ENCODE results near the gene LAMA2.

Gene LAMA2

DNA sequence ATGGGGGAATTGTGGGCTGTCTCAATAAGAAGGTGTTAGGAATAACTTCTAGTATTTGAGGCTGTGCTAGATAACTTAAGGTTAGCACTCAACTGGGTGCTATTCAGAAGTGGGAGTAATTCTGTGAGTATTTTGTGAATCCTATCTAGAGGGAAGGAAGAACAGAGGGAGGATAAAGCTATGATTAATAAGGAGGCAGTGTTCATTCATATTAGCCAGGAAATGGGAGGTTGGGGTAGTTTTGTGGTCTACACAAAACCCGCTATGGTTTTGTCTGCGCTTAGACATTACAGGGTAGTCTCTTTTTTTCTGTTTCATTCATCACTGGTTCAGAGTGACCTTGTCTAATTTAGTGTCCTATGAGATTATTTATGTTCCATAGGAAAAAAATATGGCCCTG is 486.0 kb downstream of the LAMA2 start:
- no peak for DNase-seq (ENCODE audit: low spot score)

DNA sequence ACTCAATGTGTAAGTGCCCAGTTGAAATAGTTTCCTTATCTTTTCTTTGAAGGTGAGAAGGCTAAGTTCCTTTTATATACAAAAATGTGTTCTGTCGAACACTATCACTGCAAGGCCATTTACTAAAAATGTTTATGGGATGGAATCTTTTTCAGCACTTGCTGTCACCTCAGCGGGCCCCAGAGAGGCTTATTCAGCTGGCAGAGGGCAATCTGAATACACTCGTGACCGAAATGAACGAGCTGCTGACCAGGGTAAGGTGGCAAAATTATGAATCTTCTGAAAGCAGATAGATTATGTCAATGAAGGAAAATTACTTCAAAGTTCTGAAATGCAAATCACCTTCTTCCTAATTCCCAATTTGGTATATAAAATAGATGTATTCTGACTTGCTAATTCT is 486.8 kb downstream of the LAMA2 start:
- DNase-seq (ENCODE audit: low spot score): no peak

DNA sequence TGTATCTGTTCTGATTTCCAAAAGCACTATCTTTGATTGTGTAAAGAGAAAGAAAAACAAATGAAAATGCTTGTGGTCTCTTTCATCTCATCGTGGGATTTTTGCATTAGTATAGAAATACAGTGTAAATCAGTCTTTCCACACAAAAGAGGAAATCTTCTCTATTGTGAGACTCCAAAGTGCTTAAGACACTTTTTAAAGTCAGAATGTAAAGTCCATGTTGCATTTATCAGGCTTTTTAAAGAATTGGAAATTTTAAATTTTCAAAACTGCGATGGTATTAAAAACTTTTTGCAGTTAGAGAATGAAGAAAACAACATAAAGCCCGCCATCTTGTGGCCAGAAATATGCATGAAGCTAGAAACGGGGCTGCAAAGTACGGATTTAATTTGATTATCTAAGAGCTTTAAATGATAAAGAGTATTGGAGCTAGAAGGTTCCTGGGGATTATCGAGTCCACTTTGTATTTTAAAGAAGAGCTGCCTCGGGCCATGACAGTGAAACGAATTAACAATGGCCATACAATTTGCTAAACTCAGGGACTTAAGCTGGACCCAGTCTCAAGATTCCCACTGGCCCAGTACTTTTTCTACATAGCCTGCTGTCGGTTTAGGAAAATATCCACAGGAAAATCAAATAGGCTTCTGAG is 487.5 kb downstream of the LAMA2 start:
- DNase-seq (ENCODE audit: low spot score): peak; percentile 47

DNA sequence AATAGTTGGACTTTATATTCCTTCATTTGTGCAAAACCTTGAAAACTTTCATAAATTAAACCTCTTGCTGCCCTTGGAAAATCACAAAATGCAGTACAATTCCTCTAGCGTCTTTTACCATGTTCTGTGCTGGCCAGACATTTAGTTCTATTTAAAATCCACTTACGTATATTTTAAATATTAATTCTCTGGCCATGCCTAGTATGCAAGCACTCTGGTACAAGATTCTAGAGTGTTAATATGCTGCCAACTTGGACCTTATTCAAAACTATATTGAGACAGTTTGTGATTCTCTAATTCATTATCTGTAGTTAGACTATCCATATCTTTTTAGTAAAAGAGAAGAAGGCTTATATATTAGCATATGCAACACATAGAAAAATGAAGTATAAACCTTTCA is 498.9 kb downstream of the LAMA2 start:
- no peak for DNase-seq (ENCODE audit: low spot score)

DNA sequence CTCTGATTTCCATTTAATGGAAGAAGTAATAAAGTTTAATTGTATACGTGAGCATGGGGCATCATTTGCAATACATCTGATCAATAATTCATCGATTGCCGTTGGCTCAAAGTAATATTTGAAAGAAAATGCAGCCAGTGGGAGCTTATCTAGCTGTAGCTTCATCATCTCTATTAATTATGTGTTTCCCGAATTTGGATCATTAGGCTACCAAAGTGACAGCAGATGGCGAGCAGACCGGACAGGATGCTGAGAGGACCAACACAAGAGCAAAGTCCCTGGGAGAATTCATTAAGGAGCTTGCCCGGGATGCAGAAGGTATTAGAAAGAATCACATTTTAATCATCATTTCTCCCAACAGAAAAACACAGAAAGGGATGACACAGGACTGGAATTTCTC is 500.0 kb downstream of the LAMA2 start:
- no peak for DNase-seq (ENCODE audit: low spot score)

DNA sequence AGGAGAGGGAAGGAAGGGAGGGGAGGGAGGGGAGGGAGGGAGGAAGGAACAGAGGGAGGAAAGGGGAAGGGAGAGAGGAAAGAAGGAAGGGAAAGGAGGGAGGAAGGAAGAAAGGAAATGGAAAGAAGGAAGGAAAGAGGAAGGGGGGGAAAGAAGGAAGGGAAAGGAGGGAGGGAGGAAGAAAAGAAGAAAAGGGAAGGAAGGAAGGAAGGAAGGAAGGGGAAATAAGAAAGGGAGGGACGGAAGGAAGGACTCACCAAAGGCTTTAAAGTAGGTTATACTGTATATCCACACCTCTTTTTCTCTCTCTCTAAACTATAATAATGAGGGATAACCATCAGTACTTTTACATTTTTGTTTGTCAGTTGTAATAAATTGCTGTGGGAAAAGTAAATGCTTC is 502.2 kb downstream of the LAMA2 start:
- no peak for DNase-seq (ENCODE audit: low spot score)

DNA sequence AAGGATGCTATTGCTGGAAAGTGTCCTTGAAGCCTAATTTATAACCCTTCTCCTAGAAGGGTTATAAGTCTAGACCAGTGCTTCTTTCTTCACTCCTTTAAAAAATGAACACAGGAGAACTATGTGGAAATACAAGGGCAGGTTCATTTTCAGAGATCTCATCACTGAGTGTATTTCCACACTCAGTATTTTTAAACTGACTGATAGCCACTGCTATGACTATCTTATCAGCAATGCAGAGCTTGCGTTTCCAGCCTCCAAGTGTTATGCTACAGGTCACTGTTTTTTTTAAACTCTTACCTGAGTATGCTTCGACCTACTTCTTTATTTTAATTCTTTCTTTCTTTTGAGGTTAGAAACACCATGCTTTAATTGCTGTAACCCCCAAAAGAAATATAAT is 508.0 kb downstream of the LAMA2 start:
- DNase-seq (ENCODE audit: low spot score): no peak

DNA sequence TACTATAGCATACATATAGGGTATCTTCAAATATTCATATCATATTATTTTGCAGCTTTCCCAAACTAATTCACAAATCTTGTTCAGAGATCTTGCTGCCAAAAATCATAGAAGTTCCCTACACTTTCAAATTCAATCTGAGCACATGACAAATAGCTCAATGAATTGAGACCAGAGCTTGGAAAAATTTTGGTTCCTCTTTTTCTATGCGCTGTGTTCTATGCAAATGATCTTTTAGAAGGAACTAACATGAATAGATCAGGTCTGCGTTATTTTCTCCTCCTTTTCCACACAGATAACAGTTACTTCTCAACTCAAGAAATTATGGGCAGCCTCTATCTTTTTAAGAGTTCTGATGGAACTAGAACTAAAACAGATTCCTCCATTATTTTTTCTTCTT is 510.7 kb downstream of the LAMA2 start:
- no peak for DNase-seq (ENCODE audit: low spot score)

DNA sequence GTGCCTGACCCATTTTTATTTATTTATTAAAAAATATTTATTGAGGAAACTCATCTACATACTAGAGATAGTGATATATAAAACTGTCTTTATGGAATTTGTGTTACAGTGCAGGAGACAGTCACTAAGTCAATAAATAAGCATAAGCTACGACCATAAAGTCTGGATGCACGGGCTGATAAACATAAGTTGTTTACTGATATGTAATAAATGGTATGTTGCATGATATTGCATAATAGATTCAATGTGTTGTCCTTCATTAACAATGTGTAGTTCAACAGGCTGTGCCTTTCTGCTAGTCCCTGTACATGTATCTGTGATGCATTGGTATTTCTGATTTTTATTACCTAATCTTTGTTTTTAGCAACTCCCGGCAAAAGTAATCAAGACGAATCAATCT is 515.8 kb downstream of the LAMA2 start:
- DNase-seq (ENCODE audit: low spot score): no peak

DNA sequence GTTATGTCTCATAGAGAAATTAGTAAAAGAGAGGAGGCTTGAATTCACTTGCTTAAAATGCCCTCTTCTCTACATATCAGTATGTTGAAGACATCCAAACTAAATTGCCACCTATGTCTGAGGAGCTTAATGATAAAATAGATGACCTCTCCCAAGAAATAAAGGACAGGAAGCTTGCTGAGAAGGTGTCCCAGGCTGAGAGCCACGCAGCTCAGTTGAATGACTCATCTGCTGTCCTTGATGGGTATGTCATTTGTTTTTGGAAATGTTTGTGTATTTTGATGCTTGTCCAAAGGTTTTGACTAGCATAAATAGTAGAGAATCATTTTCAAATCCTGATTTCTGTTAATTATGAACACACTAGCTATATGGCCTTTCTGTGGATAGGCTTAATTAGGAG is 519.3 kb downstream of the LAMA2 start:
- DNase-seq (ENCODE audit: low spot score): no peak

DNA sequence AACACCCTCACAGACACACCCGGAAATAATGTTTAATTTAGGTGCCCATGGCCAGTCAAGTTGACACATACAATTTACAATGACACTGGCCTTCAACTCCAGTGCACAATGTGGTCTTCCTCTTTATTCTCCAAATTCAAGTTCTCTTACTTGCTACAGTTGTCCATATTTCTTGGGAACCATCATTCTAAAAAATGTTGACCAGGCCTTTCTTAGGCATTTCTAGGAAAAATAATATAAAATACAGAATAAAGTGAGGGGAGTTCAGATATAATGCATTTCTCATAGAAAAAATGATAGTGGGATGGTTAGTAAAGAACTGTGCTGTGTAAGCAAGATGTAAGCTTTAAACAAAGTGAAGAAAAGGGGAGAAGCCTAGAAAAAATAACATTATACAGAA is 528.2 kb downstream of the LAMA2 start:
- no peak for DNase-seq (ENCODE audit: low spot score)

DNA sequence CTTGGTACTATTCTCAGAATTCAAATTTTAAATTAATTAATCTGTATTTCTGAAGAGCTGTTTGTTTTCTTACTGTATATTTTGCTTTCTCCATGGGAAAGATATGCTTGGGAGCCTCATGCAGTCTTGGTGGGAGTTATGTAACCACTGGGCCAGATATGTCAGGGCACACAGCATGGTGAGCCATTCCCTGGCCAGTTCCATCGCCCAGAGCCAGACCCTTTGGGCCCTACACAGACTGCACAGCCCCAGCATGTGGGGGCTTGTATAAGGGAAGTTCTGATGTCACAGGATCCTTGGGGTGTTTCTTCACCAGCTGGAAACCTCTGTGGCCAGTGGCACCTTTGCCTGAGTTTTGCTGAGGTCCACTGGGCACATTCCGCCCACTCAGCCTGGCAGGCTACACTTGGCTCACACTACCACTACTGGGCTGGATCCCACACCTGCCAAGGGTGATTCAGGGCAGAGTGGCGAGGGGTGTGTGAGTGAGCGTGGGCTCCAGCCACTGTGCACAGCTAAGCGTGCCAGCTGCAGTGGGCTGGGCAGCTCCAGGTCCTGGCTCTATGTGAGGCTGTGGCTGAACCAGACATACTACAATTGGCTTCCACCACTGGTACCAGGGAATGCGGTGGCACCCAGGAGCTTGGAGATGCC is 533.5 kb downstream of the LAMA2 start:
- no peak for DNase-seq (ENCODE audit: low spot score)

DNA sequence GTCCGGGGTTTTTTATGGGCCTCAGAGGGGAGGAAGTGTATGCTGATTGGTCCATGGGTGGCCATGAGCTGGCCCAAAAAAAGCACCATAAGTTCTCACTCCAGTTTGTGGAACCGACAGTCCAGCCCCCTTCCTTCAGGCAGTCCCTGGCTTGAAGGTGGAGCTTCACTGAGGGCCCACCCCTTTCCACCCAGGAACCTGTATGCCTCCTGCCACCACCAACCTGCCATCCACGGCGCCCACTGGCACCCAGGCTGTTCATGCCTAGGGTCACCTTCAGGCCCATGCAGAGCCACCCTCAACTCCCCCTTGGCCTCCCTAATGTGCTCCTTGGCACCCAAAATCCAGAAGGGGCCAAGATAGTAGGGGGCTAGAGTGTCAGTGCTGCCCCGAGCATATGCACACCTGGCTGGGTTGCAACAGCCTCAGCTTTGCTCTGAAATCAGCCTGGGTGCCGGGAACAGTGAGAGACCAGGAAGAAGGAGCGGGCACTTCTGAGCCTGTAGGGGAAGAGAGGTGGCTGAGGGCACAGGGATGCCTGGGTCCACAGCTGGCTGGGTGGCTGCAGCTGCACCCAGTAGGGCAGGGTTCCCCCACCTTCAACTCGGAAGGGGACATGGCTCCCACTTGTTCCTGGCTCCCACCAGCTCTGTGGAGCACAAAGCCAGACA is 534.6 kb downstream of the LAMA2 start:
- DNase-seq (ENCODE audit: low spot score): no peak

DNA sequence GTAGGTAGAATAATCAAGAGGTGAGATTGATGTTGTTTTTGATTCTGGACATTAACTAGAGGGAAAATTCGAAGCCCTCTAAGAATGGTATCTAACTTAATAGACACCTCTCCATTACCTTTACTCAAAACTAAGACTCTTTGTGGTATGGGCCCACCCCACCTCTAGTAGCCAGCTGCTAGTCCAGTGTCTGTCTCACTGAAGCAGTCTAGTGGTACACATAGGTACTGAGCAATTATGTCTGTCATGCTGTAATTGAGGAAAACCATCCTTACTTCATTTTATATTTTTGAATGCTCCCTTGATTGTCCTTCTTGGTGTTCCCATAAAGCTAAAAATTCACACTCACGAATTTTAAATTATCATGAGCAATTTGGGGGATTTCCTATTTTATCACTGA is 536.4 kb downstream of the LAMA2 start:
- no peak for DNase-seq (ENCODE audit: low spot score)

DNA sequence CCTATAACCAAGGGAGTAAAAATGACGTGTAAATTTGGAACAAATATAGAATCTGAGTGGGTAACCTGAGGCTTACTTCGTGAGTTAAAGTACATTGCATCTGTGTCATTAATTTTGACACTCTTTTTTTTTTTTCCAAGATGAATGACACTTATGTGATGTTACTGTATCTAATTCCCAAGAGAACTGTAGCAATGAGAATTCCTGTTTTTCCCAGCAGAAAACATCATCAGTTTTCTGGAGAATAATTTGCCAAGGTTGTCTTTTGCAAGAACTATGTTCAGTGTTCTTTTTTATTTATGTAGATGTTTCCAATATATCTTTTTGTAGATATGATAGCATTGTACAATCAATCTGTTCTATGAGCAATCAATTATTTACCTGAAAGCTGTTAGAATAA is 543.4 kb downstream of the LAMA2 start:
- DNase-seq (ENCODE audit: low spot score): no peak

DNA sequence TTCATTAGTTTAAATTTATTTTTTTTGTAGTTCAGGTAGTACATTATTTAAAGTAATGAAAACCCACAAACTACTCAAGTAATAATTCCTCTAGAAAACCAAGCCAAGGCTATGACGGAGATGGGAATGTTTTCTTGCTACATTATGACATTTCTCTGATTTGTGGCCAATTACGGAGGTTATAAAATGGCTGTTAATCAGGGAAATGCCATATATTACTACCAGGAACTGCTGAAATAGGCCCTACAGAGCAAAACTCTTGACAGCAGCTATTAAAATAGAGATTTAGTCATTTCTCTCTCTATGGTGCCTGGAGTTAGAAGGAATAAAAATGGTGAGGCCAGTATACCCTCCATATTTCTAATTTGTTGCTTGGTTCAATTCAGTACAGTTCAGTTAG is 547.0 kb downstream of the LAMA2 start:
- DNase-seq (ENCODE audit: low spot score): no peak

DNA sequence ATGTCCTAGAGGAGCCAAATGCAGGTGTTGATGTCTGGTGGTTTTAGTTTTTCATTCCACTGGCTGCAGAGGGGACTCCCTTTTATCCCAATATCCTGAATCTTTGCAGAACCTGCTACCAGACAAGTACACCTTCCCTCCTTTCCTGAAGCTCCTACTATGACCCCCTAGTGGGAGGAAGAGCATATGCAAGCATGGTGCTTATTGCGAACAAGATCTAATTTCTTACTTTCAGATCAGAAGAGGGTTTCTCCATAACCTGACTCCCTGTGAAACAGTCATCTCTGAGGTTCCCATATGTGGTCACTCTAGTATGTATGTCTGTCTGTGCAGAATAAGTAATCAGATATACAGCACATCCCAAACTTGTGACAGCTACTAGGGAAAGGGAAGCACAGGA is 549.8 kb downstream of the LAMA2 start:
- DNase-seq (ENCODE audit: low spot score): no peak

DNA sequence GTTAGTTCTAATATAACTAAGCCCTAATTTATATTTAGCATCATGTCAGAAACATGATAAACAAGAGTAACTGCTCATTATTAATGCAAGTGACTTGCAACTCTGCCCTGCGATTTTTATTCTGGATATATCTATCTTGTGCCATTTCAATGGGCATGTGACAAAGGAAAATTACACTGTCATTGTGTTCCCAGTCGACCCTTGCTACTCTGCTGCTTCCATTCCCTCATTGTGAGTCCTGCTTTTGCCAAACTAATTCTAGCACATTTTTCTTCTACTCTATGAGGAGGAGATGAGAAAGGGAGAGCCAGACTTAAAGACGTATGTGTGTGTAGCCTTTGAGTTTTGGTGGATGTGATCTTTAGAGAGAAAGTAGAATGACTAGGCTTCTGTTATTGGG is 551.2 kb downstream of the LAMA2 start:
- DNase-seq (ENCODE audit: low spot score): no peak

DNA sequence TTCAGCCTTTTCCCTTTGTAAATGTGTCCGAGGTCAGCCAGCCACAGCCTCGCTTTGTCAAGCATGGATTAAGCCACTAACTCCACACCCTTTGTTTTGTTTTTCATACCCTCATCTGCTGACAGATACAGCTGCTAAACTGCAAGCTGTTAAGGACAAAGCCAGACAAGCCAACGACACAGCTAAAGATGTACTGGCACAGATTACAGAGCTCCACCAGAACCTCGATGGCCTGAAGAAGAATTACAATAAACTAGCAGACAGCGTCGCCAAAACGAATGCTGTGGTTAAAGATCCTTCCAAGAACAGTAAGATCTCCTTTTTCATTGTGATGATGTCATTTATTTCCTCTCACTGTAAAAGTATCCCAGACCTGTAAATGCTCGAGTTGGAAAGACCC is 557.8 kb downstream of the LAMA2 start:
- DNase-seq (ENCODE audit: low spot score): no peak

DNA sequence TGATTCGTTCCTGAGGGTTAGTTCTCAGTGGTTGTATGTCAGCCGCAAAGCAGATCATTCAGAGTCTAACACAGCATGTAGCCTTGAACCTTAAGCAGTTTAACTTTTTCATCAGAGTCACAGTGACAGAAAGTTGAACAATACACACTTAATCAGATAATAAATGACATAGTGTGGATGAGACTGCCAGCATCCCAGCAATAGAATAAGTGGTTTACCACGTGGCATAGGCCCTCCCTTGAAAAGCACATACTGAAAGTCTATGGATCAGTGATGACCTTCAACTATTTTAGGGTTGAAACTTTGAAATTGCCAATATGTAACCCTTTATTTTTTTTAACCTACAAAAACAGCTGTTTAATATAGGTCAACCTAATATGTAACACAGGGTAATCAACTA is 561.7 kb downstream of the LAMA2 start:
- DNase-seq (ENCODE audit: low spot score): no peak

DNA sequence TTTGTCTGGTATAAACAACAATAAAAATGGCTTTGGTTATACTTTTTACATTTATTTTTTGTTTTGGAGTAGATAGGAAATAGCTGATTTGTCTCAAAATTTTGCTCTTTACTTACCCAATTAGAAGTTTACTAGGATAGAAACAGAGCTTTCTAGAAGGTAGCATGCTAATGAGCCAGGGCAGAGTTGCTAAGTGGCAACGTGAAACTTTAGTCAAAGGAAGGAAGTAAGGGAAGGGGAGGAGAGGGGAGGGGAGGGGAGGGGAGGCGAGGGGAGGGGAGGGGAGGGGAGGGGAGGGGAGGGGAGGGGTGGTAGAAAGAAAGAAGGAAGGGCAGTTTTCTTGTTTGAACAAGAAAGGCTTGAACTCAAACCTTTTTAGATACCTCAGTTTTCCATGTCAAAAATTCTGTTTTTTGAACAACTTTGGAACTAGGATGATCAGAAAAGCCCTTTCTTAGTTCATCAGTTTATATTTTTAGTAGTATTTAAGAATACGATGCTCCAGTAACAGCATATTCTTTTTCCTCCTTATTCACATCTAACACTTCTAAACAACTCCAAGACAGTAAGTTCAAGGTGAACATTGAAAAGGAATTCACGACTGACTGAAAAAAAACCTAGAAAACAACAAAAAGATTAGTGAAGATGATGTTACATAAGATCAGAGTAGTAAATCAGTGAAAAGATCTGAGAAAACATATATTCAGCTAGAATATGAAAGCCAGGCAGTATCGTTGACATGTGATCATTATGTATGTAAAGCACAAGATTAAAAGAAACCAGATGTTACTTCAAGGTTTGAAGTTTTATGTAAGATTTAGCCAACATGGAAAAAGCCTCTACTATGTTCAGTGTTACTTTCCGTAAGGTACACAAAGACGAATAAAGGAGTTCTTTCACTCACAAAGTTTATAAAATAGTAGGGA is 563.6 kb downstream of the LAMA2 start:
- DNase-seq (ENCODE audit: low spot score): no peak

DNA sequence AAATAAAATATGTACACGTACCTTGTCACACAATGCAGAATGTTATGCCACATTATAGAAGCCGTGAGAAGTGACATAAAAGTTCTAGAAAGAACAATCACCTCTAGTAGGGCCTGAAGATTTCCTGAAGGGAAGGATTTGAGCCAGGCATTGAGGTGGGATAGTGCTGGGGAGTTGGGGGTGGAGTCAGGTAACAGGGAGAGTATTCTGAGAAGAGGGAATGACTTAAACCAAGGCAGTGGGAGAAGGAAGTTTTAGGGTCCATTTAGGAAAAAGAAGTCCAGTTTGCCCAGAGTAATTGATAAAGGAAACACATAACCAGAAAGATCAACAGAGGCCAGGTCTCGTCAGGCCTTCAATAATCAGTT is 564.2 kb downstream of the LAMA2 start:
- DNase-seq (ENCODE audit: low spot score): no peak

DNA sequence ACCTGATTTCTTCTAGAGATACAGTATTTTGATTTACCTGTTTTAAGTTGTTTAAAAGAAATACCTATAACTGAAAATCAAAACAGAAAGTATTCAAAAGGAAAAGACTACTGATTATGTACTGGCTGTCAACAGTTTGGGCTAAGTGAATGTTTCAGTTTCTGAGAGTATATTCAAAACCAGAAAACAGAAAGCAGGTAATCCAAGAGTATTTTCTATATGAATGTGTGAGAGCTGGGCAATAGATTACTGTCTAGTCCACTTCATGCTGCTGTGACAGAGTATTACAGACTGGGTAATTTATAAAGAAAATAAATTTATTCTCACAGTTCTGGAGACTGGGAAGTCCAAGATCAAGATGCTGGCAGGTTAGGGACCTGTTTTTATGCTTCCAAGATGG is 566.0 kb downstream of the LAMA2 start:
- no peak for DNase-seq (ENCODE audit: low spot score)
